T-cell (primary cell): Measurements from ENCODE around the gene FOXRED2. TPM values are rescaled to one million over a fixed set of nuclear protein-coding genes. Genes with fewer than 3 reads are reported as not detected.
A peak's percentile ranks its signal among the peaks of the same experiment; 100 is the strongest.

ENCODE experiments used
- ATAC-seq, 4 experiments: fragments of 200-7000 bp in 3 of 4; fragments of 150-1000 bp in 1 of 4; cut with Tn5 transposase; replicated peaks in 1 of 4; 1 replicate in 3 of 4; 2 replicates in 1 of 4; pipeline ENCODE4 v1.10.0; 2021; ENCODE audit warnings: moderate library complexity in 3 of 4, mild to moderate bottlenecking in 2 of 4, moderate number of reproducible peaks in 1 of 4
- CTCF ChIA-PET, 2 donors: fragments of 300-600 bp; sonication (Branson Sonifier 250); formaldehyde crosslinking; loops; one replicate each; lab custom pipeline; 2022; ENCODE audit warnings: antibody characterized with exemption in 2 of 2; lab: Charles Lee
- POLR2A ChIA-PET, 2 donors: fragments of 300-600 bp; sonication (Branson Sonifier 250); formaldehyde crosslinking; loops; one replicate each; lab custom pipeline; 2022; ENCODE audit warnings: antibody characterized with exemption in 2 of 2; lab: Charles Lee
- DNase-seq, 35 experiments: peaks; one replicate each; pipeline versions ENCODE4 v3.0.0 to v3.0.0-alpha.2; 2013 to 2023
- H3K27ac ChIP-seq: one replicate; pipeline ENCODE4 v1.5.1; 2013; ENCODE audit warnings: low read length
- H3K27me3 ChIP-seq, 2 experiments: replicated peaks in 1 of 2; 1 replicate in 1 of 2; 2 replicates in 1 of 2; pipeline versions ENCODE4 v1.6.1 to v1.7.0; 2013; ENCODE audit warnings: low read length in 1 of 2, mixed read lengths in 1 of 2; ENCODE audit not compliant: control insufficient read depth in 2 of 2, insufficient read depth in 2 of 2; ENCODE audit errors: extremely low read depth in 1 of 2
- H3K36me3 ChIP-seq, 2 donors: 1 replicate in 1 of 2; 2 replicates in 1 of 2; pipeline versions ENCODE4 v1.6.1 to v1.7.0; 2013; ENCODE audit warnings: low read length in 1 of 2; ENCODE audit not compliant: control insufficient read depth in 2 of 2, insufficient read depth in 1 of 2; ENCODE audit errors: extremely low read depth in 1 of 2
- H3K4me1 ChIP-seq, 2 experiments: 1 replicate in 1 of 2; 2 replicates in 1 of 2; pipeline versions ENCODE4 v1.6.1 to v1.7.0; 2013; ENCODE audit warnings: low read length in 2 of 2, mixed read lengths in 1 of 2; ENCODE audit not compliant: insufficient read depth in 2 of 2, control insufficient read depth in 1 of 2; ENCODE audit errors: extremely low read depth in 1 of 2
- H3K4me3 ChIP-seq, 2 donors: 1 replicate in 1 of 2; 2 replicates in 1 of 2; pipeline versions ENCODE4 v1.5.1 to v1.7.0; 2013; ENCODE audit warnings: mild to moderate bottlenecking in 2 of 2, low read length in 1 of 2, moderate library complexity in 1 of 2; ENCODE audit not compliant: control insufficient read depth in 1 of 2; ENCODE audit errors: extremely low read depth in 1 of 2
- H3K9me3 ChIP-seq: 2 replicates; pipeline ENCODE4 v1.7.0; 2013
- H3K27ac Mint-ChIP-seq, 2 donors: one replicate each; pipeline ENCODE4 v1.8.0; 2020 to 2021; ENCODE audit warnings: mild to moderate bottlenecking in 2 of 2, mixed read lengths in 2 of 2
- H3K27me3 Mint-ChIP-seq, 2 donors: one replicate each; pipeline ENCODE4 v1.8.0; 2021 to 2022; ENCODE audit warnings: mixed read lengths in 2 of 2
- H3K36me3 Mint-ChIP-seq: one replicate; pipeline ENCODE4 v1.8.0; 2021; ENCODE audit warnings: mixed read lengths
- H3K4me1 Mint-ChIP-seq, 3 donors: one replicate each; pipeline ENCODE4 v1.8.0; 2020 to 2022; ENCODE audit warnings: mixed read lengths in 3 of 3, mild to moderate bottlenecking in 1 of 3
- H3K4me3 Mint-ChIP-seq, 3 donors: one replicate each; pipeline ENCODE4 v1.8.0; 2020 to 2022; ENCODE audit warnings: mild to moderate bottlenecking in 3 of 3, mixed read lengths in 3 of 3, moderate library complexity in 3 of 3
- H3K9me3 Mint-ChIP-seq, 3 donors: one replicate each; pipeline ENCODE4 v1.8.0; 2020 to 2022; ENCODE audit warnings: mixed read lengths in 3 of 3
- WGBS: methylation state at CpG from one replicate; pipeline ENCODE4 v1.1.5; 2013; ENCODE audit warnings: missing lambda C conversion rate; ENCODE audit not compliant: insufficient coverage; 5-methylcytosine and 5-hydroxymethylcytosine counted together
- total RNA-seq, 35 experiments: library from RNA in 6 of 35; stranded (reverse) in 6 of 35; fragments of 120-200 nt in 1 of 35; gene quantifications; one replicate each; pipeline versions ENCODE4 v1.2.1 to v1.2.4 and lab custom pipeline; 2013 to 2026

FOXRED2 gene
- total RNA-seq, 5 donors from 2014 or later (not counting 1 experiment from before 2014, with no cell fraction given), result 1.7 to 5.0 (median 3.2) TPM

DNA sequence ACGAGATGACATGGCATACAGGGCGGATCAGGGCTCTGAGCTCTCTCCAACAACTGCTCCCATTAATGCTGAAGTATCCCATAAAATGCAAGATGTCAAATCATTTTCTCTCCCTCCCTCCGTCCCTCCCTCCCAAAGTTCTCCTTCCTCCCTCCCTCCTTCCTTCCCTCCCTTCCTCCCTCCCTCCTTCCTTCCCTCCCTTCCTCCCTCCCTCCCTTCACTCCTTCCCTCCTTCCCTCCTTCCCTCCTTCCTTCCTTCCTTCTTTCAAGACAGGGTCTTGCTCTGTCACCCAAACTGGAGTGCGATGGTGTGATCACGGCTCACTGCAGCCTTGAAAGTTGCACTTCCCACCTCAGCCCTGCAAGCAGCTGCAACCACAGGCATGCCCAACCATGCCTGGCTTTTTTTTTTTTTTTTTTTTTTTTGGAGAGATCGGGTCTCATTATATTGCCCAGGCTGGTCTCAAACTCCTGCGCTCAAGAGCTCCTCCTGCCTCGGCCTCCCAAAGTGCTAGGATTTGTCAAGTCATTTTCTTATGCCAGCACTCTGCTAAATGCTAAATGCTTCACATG, 63.6 kb downstream of the FOXRED2 start:
- Mint-ChIP-seq H3K4me3 (no peak overlapping the region), H3K36me3 (no peaks in the 10 kb centered on the region), H3K9me3 (no peaks in the 10 kb centered on the region), H3K27me3 (no peaks in the 10 kb centered on the region), H3K4me1 (peaks cover 26 to 40% (median 27%) of the 10 kb centered on the region in 3 donors), H3K27ac (no peak overlapping the region)
- Histone ChIP-seq H3K27me3 (no peaks in the 10 kb centered on the region), H3K9me3 (no peaks in the 10 kb centered on the region), H3K4me1 (peaks cover 5 to 17% of the 10 kb centered on the region in 2 experiments), H3K36me3 (no peaks in the 10 kb centered on the region), H3K27ac (no peak overlapping the region), H3K4me3 (no peak overlapping the region)
- no peak for ATAC-seq
- ChIA-PET CTCF (interaction anchor here (0.6 to 0.7 kb wide), 2 partner anchors 8 to 1200 kb away, joined by 4 read pairs; no protein-coding TSS in a partner anchor), POLR2A (interaction anchor here (0.5 to 0.6 kb wide), 4 partner anchors 14 to 1808 kb away, joined by 3 to 6 read pairs (median 5); no protein-coding TSS in a partner anchor)
- 61% methylated on average over 3 of the region's 8 CpGs for WGBS
- no peak for DNase-seq

DNA sequence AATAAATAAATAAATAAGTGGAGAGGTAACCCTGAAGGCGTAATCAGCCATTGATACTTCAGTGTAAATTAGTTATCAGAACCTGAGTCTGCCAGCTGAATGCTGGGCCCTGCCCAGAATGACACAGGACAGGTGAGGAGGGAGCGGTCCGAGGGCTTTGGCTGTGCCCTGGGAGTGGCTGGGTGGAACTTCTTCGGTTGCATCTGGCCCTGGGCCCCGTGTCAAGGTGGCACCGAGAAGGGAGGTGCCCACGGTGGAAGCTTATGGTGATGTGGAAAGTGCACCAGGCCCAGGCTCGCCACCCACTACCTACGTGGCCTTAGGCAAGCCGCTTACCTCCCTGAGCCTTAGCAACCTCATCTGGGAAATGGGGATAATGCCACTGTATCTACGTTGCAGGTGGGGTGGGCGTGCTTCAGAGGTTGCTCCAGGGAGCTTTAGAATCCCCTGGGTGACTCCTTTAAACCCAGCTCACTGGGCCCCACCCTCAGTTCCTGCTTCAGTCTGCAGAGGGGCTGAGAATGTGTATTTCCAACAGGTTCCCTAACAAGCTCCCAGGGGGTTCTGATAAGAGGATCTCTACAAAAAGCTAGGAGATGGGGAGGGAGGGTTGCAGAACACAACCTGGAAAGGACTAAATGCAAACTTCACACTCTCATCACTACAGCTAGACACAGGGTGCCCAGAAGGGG, 64.2 kb downstream of the FOXRED2 start:
- H3K27me3 Mint-ChIP-seq, result no peaks in the 10 kb centered on the region
- H3K27ac ChIP-seq, result no peak overlapping the region
- H3K9me3 ChIP-seq, result no peaks in the 10 kb centered on the region
- peaks cover 23 to 40% (median 29%) of the 10 kb centered on the region in 3 donors for H3K4me1 Mint-ChIP-seq
- DNase-seq (no peak), ATAC-seq (no peak)
- H3K36me3 ChIP-seq, result no peaks in the 10 kb centered on the region
- no peaks in the 10 kb centered on the region for H3K9me3 Mint-ChIP-seq
- 98% methylated on average over 6 of the region's 12 CpGs for WGBS
- peaks cover 5 to 18% of the 10 kb centered on the region in 2 experiments for H3K4me1 ChIP-seq
- H3K36me3 Mint-ChIP-seq, result no peaks in the 10 kb centered on the region
- H3K4me3 ChIP-seq, result no peak overlapping the region
- no peak overlapping the region for H3K27ac Mint-ChIP-seq
- no peak overlapping the region for H3K4me3 Mint-ChIP-seq
- CTCF ChIA-PET, result interaction anchor here (0.6 to 0.7 kb wide), 3 partner anchors 9 to 1200 kb away, joined by 4 read pairs; partner anchors contain the start of gene TXN2 (in 1 of the 2)
- POLR2A ChIA-PET, result interaction anchor here (0.5 to 0.6 kb wide), 3 partner anchors 13 to 29 kb away, joined by 3 to 6 read pairs (median 6); no protein-coding TSS in a partner anchor
- H3K27me3 ChIP-seq, result no peaks in the 10 kb centered on the region

GRCh38 chr22:36440429-36441002, 66.3 kb downstream of the FOXRED2 start:
- Mint-ChIP-seq H3K4me3 (no peak overlapping the region), H3K27me3 (no peaks in the 10 kb centered on the region), H3K9me3 (no peaks in the 10 kb centered on the region), H3K4me1 (peaks cover 32 to 44% (median 41%) of the 10 kb centered on the region in 3 donors), H3K27ac (no peak overlapping the region), H3K36me3 (no peaks in the 10 kb centered on the region)
- H3K4me3 ChIP-seq, result no peak overlapping the region
- H3K4me1 ChIP-seq, result peaks cover 16 to 26% of the 10 kb centered on the region in 2 experiments
- DNase-seq (no peak), ATAC-seq (no peak)
- WGBS, result no CpG with 5 or more reads among the region's 8 CpGs
- CTCF ChIA-PET, result interaction anchor here in 1 of 2 donors (0.7 kb wide), 1 partner anchor 90 kb away, joined by 4 read pairs; no protein-coding TSS in a partner anchor
- H3K36me3 ChIP-seq, result no peaks in the 10 kb centered on the region
- H3K9me3 ChIP-seq, result no peaks in the 10 kb centered on the region
- POLR2A ChIA-PET, result no interaction called here
- no peaks in the 10 kb centered on the region for H3K27me3 ChIP-seq
- H3K27ac ChIP-seq, result no peak overlapping the region

DNA sequence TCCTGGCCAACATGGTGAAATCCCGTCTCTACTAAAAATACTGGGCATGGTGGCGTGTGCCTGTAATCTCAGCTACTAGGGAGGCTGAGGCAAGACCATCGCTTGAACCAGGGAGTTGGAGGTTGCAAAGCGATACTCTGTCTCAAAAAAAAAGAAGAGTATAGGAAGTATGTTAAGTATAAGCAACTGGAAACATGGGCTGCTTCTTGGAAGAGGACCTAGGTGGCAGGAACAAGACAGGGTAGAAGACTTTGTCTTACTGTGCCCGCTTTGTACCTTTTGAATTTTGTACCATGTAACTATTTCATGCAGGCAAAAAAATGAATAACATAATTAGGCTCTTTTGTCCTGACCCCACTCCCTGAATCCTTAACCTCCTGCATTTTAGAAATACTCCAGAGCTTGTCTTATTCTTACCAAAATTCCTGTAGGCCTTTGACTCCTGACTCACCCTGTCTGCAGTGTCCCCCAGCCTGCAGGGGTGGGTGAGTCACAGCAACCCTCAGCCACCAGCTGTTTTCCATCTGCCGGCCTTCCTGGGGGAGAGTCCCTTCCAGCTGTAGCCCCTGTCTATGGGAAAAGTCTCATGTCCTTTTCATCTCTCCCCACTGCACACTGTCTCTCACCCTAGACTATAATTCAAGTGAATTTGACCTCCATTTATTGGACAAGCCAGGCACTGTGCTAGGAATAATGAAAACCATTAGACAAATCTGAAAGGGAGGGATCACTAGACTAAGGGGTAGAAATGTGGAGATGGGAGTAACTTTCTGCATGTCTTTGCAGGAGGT, 67.2 kb downstream of the FOXRED2 start:
- no peaks in the 10 kb centered on the region for H3K27me3 ChIP-seq
- H3K9me3 ChIP-seq, result no peaks in the 10 kb centered on the region
- H3K36me3 ChIP-seq, result no peaks in the 10 kb centered on the region
- H3K4me1 Mint-ChIP-seq, result peaks cover 31 to 47% (median 44%) of the 10 kb centered on the region in 3 donors
- 95% methylated on average over 4 of the region's 6 CpGs for WGBS
- H3K4me3 ChIP-seq, result no peak overlapping the region
- no peaks in the 10 kb centered on the region for H3K36me3 Mint-ChIP-seq
- no peaks in the 10 kb centered on the region for H3K27me3 Mint-ChIP-seq
- ATAC-seq (no peak), DNase-seq (no peak)
- H3K27ac ChIP-seq, result no peak overlapping the region
- no peaks in the 10 kb centered on the region for H3K9me3 Mint-ChIP-seq
- CTCF ChIA-PET, result interaction anchor here in 1 of 2 donors (0.6 kb wide), 1 partner anchor 24 kb away, joined by 6 read pairs; no protein-coding TSS in a partner anchor
- H3K27ac Mint-ChIP-seq, result peak overlapping the region; percentile 4 to 55
- H3K4me1 ChIP-seq, result peaks cover 15 to 34% of the 10 kb centered on the region in 2 experiments
- POLR2A ChIA-PET, result no interaction called here
- no peak overlapping the region for H3K4me3 Mint-ChIP-seq

Other genes starting within 250 kb of the FOXRED2 start
- gene MYH9, start 119.1 kb downstream of the FOXRED2 start, total RNA-seq, result 1,000 to 10,000 TPM in 2 of 5 donors, 100 to 1,000 TPM in 3; 816 to 1,109 (median 896) TPM
- gene TXN2, start 25.4 kb downstream of the FOXRED2 start, total RNA-seq, result 10 to 100 TPM; 36.9 to 47.6 (median 45.4) TPM
- gene EIF3D, start 22.1 kb upstream of the FOXRED2 start, total RNA-seq, result 100 to 1,000 TPM; 218 to 273 (median 242) TPM
- not detected for gene CACNG2, start 196.7 kb upstream of the FOXRED2 start, total RNA-seq